PC-3 (cell line): ENCODE data around the gene NPL. TPM values are rescaled to one million over a fixed set of nuclear protein-coding genes. Genes with fewer than 3 reads are reported as not detected.

Source experiments
- ATAC-seq: fragments of 200-7000 bp; cut with Tn5 transposase; 2 replicates; pipeline ENCODE4 v1.9.1; 2020; ENCODE audit warnings: mild to moderate bottlenecking, moderate library complexity
- BruUV-seq: library from RNA; stranded (reverse); fragments of 400-500 nt; replicated peaks from 2 replicates; lab custom pipeline; 2021; lab: Mats Ljungman, UMichigan
- CTCF ChIA-PET: fragments of 300-600 bp; sonication (Branson Sonifier 250); formaldehyde crosslinking; loops from one replicate; lab custom pipeline; 2022; ENCODE audit warnings: antibody characterized with exemption; lab: Charles Lee
- POLR2A ChIA-PET: fragments of 300-600 bp; sonication (Branson Sonifier 250); formaldehyde crosslinking; loops from one replicate; lab custom pipeline; 2022; ENCODE audit warnings: antibody characterized with exemption; ENCODE audit not compliant: unreplicated experiment; lab: Charles Lee
- DNase-seq: peaks from one replicate; pipeline ENCODE4 v3.0.0-alpha.2; 2015
- H2AFZ ChIP-seq: fragments of 300-600 bp; sonication (generic); 2 replicates; pipeline ENCODE4 v1.6.0; 2016; ENCODE audit warnings: antibody characterized with exemption, low read length
- H3F3A ChIP-seq: fragments of 300-600 bp; sonication (generic); one replicate; pipeline ENCODE4 v1.6.0; 2017; ENCODE audit warnings: antibody characterized with exemption, low read length, control low read depth, mild to moderate bottlenecking; ENCODE audit not compliant: unreplicated experiment
- H3K27ac ChIP-seq: fragments of 300-600 bp; sonication (generic); 2 replicates; pipeline ENCODE4 v1.5.1; 2016; ENCODE audit warnings: mild to moderate bottlenecking, low read length
- H3K27me3 ChIP-seq: fragments of 300-600 bp; sonication (generic); 2 replicates; pipeline ENCODE4 v1.6.1; 2016; ENCODE audit warnings: low read length, mixed read lengths
- H3K36me3 ChIP-seq: fragments of 300-600 bp; sonication (generic); 2 replicates; pipeline ENCODE4 v1.6.1; 2016; ENCODE audit warnings: low read depth, mixed run types, low read length, mixed read lengths
- H3K4me1 ChIP-seq: fragments of 300-600 bp; sonication (generic); 2 replicates; pipeline ENCODE4 v1.5.1; 2016; ENCODE audit warnings: low read length; ENCODE audit not compliant: insufficient read depth
- H3K4me2 ChIP-seq: fragments of 300-600 bp; sonication (generic); 2 replicates; pipeline ENCODE4 v1.6.0; 2016; ENCODE audit warnings: low read length
- H3K4me3 ChIP-seq: fragments of 300-600 bp; sonication (generic); 2 replicates; pipeline ENCODE4 v1.5.1; 2016; ENCODE audit warnings: mild to moderate bottlenecking, low read length, mixed read lengths
- H3K79me2 ChIP-seq: fragments of 300-600 bp; sonication (generic); 2 replicates; pipeline ENCODE4 v1.6.1; 2017; ENCODE audit warnings: low read length, mixed read lengths
- H3K9ac ChIP-seq: fragments of 300-600 bp; sonication (generic); 2 replicates; pipeline ENCODE4 v1.6.0; 2016; ENCODE audit warnings: mild to moderate bottlenecking, low read length
- H3K9me2 ChIP-seq: fragments of 300-600 bp; sonication (generic); replicated peaks from 2 replicates; pipeline ENCODE4 v1.6.1; 2016; ENCODE audit warnings: mixed run types, low read length, mixed read lengths
- H3K9me3 ChIP-seq: fragments of 300-600 bp; sonication (generic); 2 replicates; pipeline ENCODE4 v1.6.1; 2016; ENCODE audit warnings: low read length, mixed read lengths
- H4K20me1 ChIP-seq: fragments of 300-600 bp; sonication (generic); 2 replicates; pipeline ENCODE4 v1.6.1; 2016; ENCODE audit warnings: low read length, mixed read lengths
- EZH2 ChIP-seq: fragments of 300-600 bp; sonication (generic); IDR thresholded peaks from one replicate; pipeline ENCODE4 v1.6.1; 2017; ENCODE audit warnings: antibody characterized with exemption, mild to moderate bottlenecking, low read length; ENCODE audit not compliant: unreplicated experiment
- EZH2phosphoT487 ChIP-seq: fragments of 300-600 bp; sonication (generic); IDR thresholded peaks from 2 replicates; pipeline ENCODE4 v1.6.1; 2018; ENCODE audit warnings: mild to moderate bottlenecking, antibody characterized with exemption, low read length, borderline replicate concordance
- intact Hi-C: fragments of 100-400 bp; cut with micrococcal nuclease; formaldehyde crosslinking; loops from 2 replicates; pipeline ENCODE4 v1.9.0; 2023
- total RNA-seq: library from RNA; depleted of rRNA; stranded (reverse); fragments of >200 nt; gene quantifications from 2 replicates; pipeline ENCODE4 v1.2.3, GENCODE V29; 2014
- TF ChIP-seq, protein P1 (sequence below): fragments of 300-600 bp; sonication (generic); conservative IDR thresholded peaks from 2 replicates; pipeline ENCODE4 v1.5.1; 2017; ENCODE audit warnings: antibody characterized with exemption, low read depth, mild to moderate bottlenecking, low read length

NPL gene
- total RNA-seq, 1 experiment from 2014 or later = not detected

DNA sequence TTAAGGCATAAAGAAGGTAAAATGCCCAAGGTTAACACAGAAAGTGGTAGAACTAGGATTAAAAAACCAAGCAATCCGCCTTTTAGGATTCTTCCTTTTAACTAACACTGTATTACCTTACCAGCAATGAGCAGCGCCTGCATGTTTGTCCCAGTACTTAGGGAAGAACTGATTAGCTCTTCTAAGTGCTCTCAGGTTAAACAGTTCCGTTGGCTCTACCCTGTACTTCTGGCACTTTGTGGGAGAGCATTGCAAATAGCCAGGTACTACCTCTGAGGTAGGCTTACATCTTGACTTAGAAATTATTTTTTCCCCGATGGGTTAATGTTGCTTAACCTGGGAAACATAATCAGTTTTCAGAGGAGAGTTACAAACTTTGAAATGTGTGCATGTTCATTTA is 71.1 kb downstream of the NPL start:
- Histone ChIP-seq H3K9me3 (no peaks in the 10 kb centered on the region), H3K4me1 (no peaks in the 10 kb centered on the region), H4K20me1 (peaks cover 6% of the 10 kb centered on the region; the same call in 1 of the 2 replicates), H3K36me3 (peaks cover 92% of the 10 kb centered on the region), H3K27me3 (no peaks in the 10 kb centered on the region), H3F3A (no peaks in the 10 kb centered on the region), H3K79me2 (0 out of 2 replicates have a peak, but pooled peaks cover 4% of the 10 kb centered on the region), H3K4me2 (no peak overlapping the region), H3K9me2 (no peaks in the 10 kb centered on the region), H3K9ac (no peak overlapping the region), H3K27ac (no peak overlapping the region), H3K4me3 (no peak overlapping the region), H2AFZ (no peak overlapping the region)
- ATAC-seq (no peak), DNase-seq (no peak)
- intact Hi-C loops = no loop called here
- CTCF ChIA-PET = no interaction called here
- BruUV-seq = no TSS peak
- TF ChIP-seq EZH2 (no peak), EZH2phosphoT487 (no peak)
- TF ChIP-seq, protein P1, sequence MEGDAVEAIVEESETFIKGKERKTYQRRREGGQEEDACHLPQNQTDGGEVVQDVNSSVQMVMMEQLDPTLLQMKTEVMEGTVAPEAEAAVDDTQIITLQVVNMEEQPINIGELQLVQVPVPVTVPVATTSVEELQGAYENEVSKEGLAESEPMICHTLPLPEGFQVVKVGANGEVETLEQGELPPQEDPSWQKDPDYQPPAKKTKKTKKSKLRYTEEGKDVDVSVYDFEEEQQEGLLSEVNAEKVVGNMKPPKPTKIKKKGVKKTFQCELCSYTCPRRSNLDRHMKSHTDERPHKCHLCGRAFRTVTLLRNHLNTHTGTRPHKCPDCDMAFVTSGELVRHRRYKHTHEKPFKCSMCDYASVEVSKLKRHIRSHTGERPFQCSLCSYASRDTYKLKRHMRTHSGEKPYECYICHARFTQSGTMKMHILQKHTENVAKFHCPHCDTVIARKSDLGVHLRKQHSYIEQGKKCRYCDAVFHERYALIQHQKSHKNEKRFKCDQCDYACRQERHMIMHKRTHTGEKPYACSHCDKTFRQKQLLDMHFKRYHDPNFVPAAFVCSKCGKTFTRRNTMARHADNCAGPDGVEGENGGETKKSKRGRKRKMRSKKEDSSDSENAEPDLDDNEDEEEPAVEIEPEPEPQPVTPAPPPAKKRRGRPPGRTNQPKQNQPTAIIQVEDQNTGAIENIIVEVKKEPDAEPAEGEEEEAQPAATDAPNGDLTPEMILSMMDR = no peak
- POLR2A ChIA-PET = no interaction called here

- H3K27ac ChIP-seq = no peak overlapping the region
- ChIA-PET CTCF (no interaction called here), POLR2A (no interaction called here)
- H3K4me2 ChIP-seq = no peak overlapping the region
- H4K20me1 ChIP-seq = peaks cover 6% of the 10 kb centered on the region; the same call in 1 of the 2 replicates
- H3K79me2 ChIP-seq = 0 out of 2 replicates have a peak, but pooled peaks cover 4% of the 10 kb centered on the region
- no peak overlapping the region for H2AFZ ChIP-seq
- no peak overlapping the region for H3K4me3 ChIP-seq
- no peak for DNase-seq
- H3K27me3 ChIP-seq = no peaks in the 10 kb centered on the region
- ATAC-seq = no peak
- intact Hi-C loops = no loop called here
- BruUV-seq = no TSS peak
- no peaks in the 10 kb centered on the region for H3K4me1 ChIP-seq
- TF ChIP-seq, protein P1 = no peak
- TF ChIP-seq EZH2 (no peak), EZH2phosphoT487 (no peak)
- peaks cover 93% of the 10 kb centered on the region for H3K36me3 ChIP-seq
- no peaks in the 10 kb centered on the region for H3K9me2 ChIP-seq
- H3K9ac ChIP-seq = no peak overlapping the region
- H3K9me3 ChIP-seq = no peaks in the 10 kb centered on the region
- no peaks in the 10 kb centered on the region for H3F3A ChIP-seq
Measured at GRCh38 chr1:182861994-182862393, 72.4 kb downstream of the NPL start.

DNA sequence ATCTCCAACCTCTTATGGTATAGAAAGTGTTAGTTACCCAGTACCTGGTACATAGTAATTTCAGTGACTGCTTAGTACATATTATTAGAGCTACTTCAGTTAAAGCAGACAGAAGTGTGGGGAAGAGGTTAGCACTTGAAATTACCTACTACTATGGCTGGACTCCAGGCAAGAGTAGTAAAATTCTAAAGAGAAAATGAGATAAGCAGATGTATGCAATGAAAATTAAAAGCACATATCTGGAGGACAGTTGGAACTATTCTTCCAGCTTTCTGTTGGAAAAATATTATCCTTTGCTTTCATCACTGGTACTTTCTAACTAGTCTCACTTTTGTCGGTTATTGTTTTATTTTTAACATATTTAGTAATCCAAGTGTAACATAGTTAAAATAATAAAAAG is 73.3 kb downstream of the NPL start:
- H3K4me2 ChIP-seq = no peak overlapping the region
- intact Hi-C loops = no loop called here
- H3K27me3 ChIP-seq = no peaks in the 10 kb centered on the region
- no peak overlapping the region for H3K9ac ChIP-seq
- TF ChIP-seq, protein P1 = no peak
- no peaks in the 10 kb centered on the region for H3F3A ChIP-seq
- no TSS peak for BruUV-seq
- H3K4me1 ChIP-seq = no peaks in the 10 kb centered on the region
- DNase-seq (no peak), ATAC-seq (no peak)
- no peaks in the 10 kb centered on the region for H3K9me3 ChIP-seq
- H3K79me2 ChIP-seq = 0 out of 2 replicates have a peak, but pooled peaks cover 4% of the 10 kb centered on the region
- H2AFZ ChIP-seq = no peak overlapping the region
- H3K9me2 ChIP-seq = no peaks in the 10 kb centered on the region
- peaks cover 6% of the 10 kb centered on the region; the same call in 1 of the 2 replicates for H4K20me1 ChIP-seq
- peaks cover 93% of the 10 kb centered on the region for H3K36me3 ChIP-seq
- POLR2A ChIA-PET = no interaction called here
- CTCF ChIA-PET = no interaction called here
- no peak overlapping the region for H3K27ac ChIP-seq
- H3K4me3 ChIP-seq = no peak overlapping the region
